ENCODE data around the gene MXI1.
A peak's percentile ranks its signal among the peaks of the same experiment; 100 is the strongest.

The MXI1 gene

DNA sequence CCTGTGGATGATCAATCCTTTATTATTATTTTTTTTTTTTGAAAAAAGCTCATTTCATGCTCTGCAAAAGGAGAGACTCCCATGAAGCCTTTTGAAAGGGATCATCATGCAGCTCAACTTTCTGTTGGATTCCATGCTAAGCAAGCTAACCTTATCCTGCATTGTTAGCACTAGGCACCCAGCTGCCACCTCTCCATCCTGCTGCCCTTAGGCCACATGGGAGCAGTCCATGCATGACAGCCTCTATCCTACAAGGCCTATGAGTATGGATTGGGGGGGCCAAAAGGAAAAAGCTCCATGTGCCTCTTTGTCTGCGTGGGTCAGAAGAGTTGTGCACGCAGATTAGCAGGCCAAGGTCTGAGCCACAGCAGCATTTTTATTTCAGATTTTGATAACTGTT, 78.1 kb downstream of the MXI1 start:
- in situ Hi-C loops (cut with HindIII; ENCODE audit: low pct_ligation_motif_present, low pct_unique_long_range_greater_than_20kb, low sequenced_read_pairs) = loop anchor here (25.0 kb wide), 1 partner anchor 148 kb away; no protein-coding TSS in a partner anchor

GRCh38 chr10:110286841-110287240, 79.4 kb downstream of the MXI1 start:
- DNase-seq = no peak
- in situ Hi-C loops (cut with HindIII; ENCODE audit: low pct_ligation_motif_present, low pct_unique_long_range_greater_than_20kb, low sequenced_read_pairs) = loop anchor here (25.0 kb wide), 1 partner anchor 150 kb away; no protein-coding TSS in a partner anchor

More for the DNA sequence above, 78.1 kb downstream of the MXI1 start:
- DNase-seq = no peak

- no peak for DNase-seq
- in situ Hi-C loops (cut with HindIII; ENCODE audit: low pct_ligation_motif_present, low pct_unique_long_range_greater_than_20kb, low sequenced_read_pairs) = loop anchor here (25.0 kb wide), 1 partner anchor 160 kb away; no protein-coding TSS in a partner anchor
These were observed 89.6 kb downstream of the MXI1 start for GRCh38 chr10:110296966-110297365.

DNA sequence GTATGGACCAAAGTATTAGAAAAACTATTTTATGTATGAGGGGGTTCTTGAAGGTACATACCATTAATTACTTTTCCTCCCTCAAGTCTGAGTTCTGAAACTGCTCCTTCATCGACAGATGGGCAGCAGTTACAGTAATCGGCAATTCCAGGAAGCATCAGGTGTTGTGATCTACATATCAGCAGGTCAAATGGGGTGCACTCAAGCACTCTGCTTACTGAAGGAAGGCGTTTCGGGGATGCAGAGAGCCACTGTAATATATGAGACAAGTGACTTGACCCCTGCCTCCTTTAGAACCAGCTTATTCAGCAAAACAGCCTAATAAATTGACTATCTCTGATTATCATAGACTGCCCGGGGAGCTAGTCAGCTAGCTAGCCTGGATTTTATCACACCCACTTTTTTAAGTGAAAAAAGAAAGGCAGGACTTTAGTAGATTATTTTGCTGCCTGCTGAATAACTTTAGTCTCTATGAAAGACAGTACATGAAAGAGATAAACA, 93.1 kb downstream of the MXI1 start:
- DNase-seq = no peak
- in situ Hi-C loops (cut with HindIII; ENCODE audit: low pct_ligation_motif_present, low pct_unique_long_range_greater_than_20kb, low sequenced_read_pairs) = no loop called here

DNA sequence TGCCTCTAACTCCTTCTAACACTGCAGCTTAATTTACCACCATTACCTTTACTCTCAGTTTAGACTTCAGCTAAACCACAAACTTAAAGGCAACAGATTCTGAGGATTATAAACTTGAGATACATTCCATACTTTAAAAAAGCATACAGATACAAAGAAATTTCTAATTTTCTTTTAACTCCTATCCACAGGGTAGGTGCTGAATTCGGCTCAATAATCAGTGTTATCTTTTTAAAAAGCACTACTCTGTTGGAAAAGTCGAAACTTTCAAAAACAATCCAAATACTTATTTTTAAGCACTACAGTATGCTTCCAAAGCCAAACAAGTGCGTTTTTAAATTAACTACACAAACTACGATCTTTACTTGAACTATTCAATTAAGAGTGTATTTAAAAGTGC, 96.3 kb downstream of the MXI1 start:
- in situ Hi-C loops (cut with HindIII; ENCODE audit: low pct_ligation_motif_present, low pct_unique_long_range_greater_than_20kb, low sequenced_read_pairs) = no loop called here
- no peak for DNase-seq

GRCh38 chr10:110304394-110304779, 97.0 kb downstream of the MXI1 start:
- peak; percentile 56 for DNase-seq
- in situ Hi-C loops (cut with HindIII; ENCODE audit: low pct_ligation_motif_present, low pct_unique_long_range_greater_than_20kb, low sequenced_read_pairs) = no loop called here

DNA sequence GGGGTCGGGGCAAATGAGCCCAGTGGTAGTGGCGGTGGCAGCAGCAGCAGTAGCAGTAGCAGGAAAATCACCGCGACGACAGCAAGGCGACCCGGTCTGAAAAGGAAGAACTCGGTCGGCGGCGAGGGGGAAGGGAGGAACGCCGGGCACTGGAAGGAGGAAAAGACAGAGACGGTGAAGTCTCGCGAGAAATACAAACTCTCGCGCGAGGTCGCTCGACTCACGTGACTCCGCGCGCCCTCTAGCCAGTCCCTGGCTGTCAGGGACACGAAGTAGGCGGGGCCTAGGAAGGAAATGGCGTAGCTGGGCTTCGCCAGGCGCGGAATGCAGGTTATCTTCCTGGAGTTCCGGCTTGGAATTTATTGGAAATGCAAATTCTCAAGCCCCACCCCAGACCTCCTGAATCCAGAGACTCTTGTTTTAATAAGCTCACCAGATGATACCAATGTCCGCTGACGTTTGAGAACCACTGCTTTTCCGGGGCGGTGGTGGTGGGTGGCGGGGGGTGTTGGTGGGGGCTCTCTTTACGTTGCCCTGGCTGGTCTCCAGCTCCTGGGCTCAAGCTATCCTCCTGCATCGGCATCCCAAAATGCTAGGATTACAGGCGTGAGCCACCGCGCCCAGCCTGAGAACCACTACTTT, 97.5 kb downstream of the MXI1 start, which contains the start of gene SMNDC1:
Gene SMNDC1 (minus strand): TSS at position 141 of the 642 bp plus-strand sequence. CDS start 1,333 bp downstream, outside the sequence.
- peak; percentile 99 for DNase-seq
- in situ Hi-C loops (cut with HindIII; ENCODE audit: low pct_ligation_motif_present, low pct_unique_long_range_greater_than_20kb, low sequenced_read_pairs) = no loop called here

DNA sequence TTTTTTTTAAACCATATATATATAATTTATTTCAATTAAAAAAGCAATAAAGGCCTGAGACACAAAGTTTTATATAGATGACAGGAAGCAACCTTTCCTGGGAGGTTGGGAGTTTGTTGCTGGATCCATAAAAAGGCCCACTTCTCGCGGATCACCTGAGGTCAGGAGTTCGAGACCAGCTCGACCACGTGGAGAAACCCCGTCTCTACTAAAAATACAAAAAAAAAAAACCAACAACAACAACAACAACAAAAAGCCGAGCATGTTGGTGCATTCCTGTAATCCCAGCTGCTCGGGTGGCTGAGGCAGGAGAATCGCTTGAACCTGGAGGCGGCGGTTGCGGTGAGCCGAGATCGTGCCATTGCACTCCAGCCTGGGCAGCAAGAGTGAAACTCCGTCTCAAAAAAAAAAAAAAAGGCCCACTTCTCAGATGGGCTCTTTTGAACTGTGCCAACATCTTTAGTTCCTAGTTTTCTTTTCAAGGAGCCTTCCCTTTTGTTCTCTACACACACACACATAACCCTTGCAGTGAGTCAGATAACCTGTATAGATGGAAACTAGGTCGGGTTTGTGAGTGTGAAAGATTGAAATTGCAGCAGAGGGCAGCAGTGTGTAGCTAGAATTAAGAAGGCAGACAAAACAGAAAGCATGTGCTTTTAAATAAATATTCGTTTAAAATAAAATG, 98.5 kb downstream of the MXI1 start:
- in situ Hi-C loops (cut with HindIII; ENCODE audit: low pct_ligation_motif_present, low pct_unique_long_range_greater_than_20kb, low sequenced_read_pairs) = no loop called here
- peak; percentile 91 for DNase-seq

DNA sequence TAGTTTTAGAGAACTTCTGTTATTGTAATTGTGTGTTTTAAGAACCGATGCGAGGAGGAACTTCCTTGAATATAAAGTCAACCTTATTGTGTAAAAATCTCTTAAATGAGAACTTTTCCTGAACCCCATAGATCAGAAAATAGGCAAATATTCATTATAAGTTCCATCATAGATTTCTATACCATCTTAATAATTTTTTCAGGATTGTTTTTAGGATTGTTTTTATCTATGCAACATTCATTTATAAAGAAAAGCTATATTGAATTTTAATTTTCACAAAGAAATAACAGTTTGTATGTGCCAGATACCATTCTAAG, 99.0 kb downstream of the MXI1 start:
- no peak for DNase-seq
- in situ Hi-C loops (cut with HindIII; ENCODE audit: low pct_ligation_motif_present, low pct_unique_long_range_greater_than_20kb, low sequenced_read_pairs) = no loop called here

DNA sequence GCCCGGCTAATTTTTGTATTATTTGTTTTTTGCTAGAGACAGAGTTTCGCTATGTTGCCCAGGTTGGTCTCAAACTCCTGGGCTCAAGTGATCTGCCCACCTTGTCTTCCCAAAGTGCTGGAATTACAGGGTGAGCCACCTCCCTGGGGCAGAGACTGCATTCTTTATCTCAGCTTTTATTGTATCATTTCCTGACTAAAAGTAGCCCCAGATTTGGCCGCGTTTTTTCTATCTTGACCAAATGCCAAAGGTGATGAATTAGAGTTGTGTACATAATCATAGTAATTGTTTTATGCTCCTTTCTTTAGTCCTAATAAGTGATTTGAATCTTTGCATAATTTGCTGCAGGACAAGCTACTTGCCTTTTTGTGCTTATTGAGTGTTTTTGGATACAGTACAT, 100.4 kb downstream of the MXI1 start:
- no peak for DNase-seq
- in situ Hi-C loops (cut with HindIII; ENCODE audit: low pct_ligation_motif_present, low pct_unique_long_range_greater_than_20kb, low sequenced_read_pairs) = no loop called here

DNA sequence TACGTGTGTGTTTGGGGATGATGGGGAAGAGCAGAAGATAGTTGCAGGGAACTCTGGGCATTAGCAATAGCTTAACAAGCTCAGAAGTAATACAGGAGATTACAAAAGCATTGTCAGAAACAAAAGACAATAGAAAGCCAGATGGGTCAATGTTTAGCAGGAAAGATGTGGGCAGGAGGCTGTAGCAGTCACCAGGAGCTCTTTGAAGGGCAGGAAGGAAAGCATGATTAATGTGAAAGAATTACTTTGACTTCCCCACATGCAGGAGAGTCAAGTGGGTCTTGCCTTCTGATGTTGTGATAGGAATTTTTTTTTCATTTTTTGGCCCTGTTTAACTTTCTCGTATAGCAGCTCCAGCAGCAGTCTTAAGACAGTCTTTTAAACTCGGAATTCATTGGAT, 103.3 kb downstream of the MXI1 start:
- DNase-seq = no peak
- in situ Hi-C loops (cut with HindIII; ENCODE audit: low pct_ligation_motif_present, low pct_unique_long_range_greater_than_20kb, low sequenced_read_pairs) = loop anchor here (10.0 kb wide), 1 partner anchor 234 kb away; no protein-coding TSS in a partner anchor

DNA sequence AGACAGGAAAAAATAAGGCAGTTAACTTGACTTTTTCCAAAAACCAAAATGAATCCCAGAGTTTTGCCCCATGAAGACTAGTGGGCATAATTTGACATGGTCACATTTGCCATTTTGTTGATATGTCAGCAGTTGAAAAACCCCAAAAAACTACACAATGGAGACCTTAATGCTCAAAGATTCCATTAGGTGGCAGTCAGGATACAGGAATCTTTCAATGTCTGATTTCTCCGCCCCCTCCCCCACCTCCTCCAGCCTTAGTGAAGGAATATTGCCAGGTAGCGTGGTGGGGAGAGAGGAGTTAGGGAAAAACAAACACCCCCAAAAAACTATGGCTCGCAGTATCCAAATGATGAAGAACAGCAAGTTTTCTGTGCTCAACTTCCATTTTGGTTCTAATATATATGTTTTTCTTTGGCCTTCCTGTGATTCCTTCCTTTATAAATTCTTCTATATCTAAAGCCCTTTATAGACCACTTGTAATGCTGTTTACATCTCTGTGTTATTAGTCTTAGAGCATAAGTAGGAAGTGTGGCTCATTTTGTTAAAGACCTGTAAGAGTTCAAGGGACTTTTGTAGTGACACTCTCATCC, 104.0 kb downstream of the MXI1 start:
- in situ Hi-C loops (cut with HindIII; ENCODE audit: low pct_ligation_motif_present, low pct_unique_long_range_greater_than_20kb, low sequenced_read_pairs) = loop anchor here (10.0 kb wide), 1 partner anchor 233 kb away; no protein-coding TSS in a partner anchor
- DNase-seq = peak; percentile 77

DNA sequence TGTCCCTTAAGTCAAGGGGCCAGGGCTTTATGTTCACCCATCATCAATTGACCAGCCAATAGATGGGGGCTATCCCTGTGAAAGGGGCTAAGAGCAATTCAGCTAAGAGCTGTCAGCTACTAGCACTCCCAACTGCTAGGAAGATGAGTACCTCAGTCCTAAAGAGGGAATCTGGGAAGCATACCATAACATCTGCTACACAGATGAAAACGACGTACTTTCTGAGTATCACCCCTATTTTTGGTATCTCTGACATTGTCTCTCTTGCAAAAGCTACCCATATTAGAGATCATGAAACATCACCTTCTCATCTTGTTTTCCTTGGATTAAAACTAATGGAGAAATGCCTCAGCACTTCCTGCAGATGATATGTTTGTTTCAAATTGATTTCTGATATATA, 104.8 kb downstream of the MXI1 start:
- in situ Hi-C loops (cut with HindIII; ENCODE audit: low pct_ligation_motif_present, low pct_unique_long_range_greater_than_20kb, low sequenced_read_pairs) = loop anchor here (10.0 kb wide), 1 partner anchor 233 kb away; no protein-coding TSS in a partner anchor
- DNase-seq = no peak

- in situ Hi-C loops (cut with HindIII; ENCODE audit: low pct_ligation_motif_present, low pct_unique_long_range_greater_than_20kb, low sequenced_read_pairs) = loop anchor here (10.0 kb wide), 1 partner anchor 231 kb away; no protein-coding TSS in a partner anchor
- no peak for DNase-seq
These were observed 106.3 kb downstream of the MXI1 start for GRCh38 chr10:110313674-110314073.

- no peak for DNase-seq
- in situ Hi-C loops (cut with HindIII; ENCODE audit: low pct_ligation_motif_present, low pct_unique_long_range_greater_than_20kb, low sequenced_read_pairs) = loop anchor here (10.0 kb wide), 1 partner anchor 227 kb away; no protein-coding TSS in a partner anchor
These were observed 110.8 kb downstream of the MXI1 start for GRCh38 chr10:110317866-110318850.

DNA sequence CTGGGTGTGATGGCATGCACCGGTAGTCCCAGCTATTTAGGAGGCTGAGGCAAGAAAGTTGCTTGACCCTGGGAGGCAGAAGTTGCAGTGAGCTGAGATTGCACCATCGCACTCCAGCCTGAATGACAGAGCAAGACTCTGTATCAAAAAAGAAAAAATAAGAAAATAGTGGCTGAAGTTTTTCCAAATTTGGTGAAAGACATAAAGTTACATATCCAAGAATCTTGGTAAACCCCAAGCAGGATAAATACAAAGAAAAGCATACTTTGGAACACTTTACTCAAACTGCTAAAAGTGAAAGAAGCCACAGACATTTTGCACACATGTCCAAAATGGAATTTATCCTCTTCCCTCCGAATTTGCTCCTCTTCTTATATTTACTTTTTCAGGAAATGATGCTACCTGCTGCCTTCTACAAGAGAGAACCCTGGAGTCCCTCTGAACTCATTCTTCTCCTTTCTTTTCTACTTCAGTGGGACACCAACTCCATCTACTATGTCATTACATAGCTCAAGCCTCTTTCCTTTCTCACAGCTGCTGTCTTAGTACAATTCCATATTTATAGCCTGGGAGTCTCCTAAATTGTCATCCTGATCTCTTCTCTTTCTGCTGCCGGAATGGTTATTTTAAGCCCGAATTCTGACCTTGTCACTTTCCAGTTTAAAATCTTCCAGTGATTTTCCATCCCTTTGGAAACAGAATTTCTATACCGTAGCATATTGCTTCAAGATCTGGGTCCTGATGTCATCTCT, 114.6 kb downstream of the MXI1 start:
- in situ Hi-C loops (cut with HindIII; ENCODE audit: low pct_ligation_motif_present, low pct_unique_long_range_greater_than_20kb, low sequenced_read_pairs) = no loop called here
- no peak for DNase-seq

- DNase-seq = peak; percentile 50
These were observed 116.1 kb downstream of the MXI1 start for GRCh38 chr10:110323503-110323902.

More at GRCh38 chr10:110323503-110323902, 116.1 kb downstream of the MXI1 start:
- in situ Hi-C loops (cut with HindIII; ENCODE audit: low pct_ligation_motif_present, low pct_unique_long_range_greater_than_20kb, low sequenced_read_pairs) = no loop called here

All from ACHN (cell line).